Liver (tissue), 3 donors: ENCODE data around the gene MDGA2.

Experiments
- CTCF ChIP-seq: fragments of 150-350 bp; IDR thresholded peaks from 2 replicates; pipeline ENCODE4 v1.5.1; 2017; ENCODE audit warnings: improper control_type of control experiment, low read depth, low read length; ENCODE audit not compliant: missing input control
- EGR1 ChIP-seq, 2 donors: IDR thresholded peaks; 2 replicates each; pipeline ENCODE4 v1.6.1; 2016 to 2018; ENCODE audit warnings: antibody characterized with exemption in 2 of 2, low read depth in 2 of 2
- NR2F2 ChIP-seq: IDR thresholded peaks from 2 replicates; pipeline ENCODE4 v1.6.1; 2016; ENCODE audit warnings: antibody characterized with exemption
- TAF1 ChIP-seq: conservative IDR thresholded peaks from 2 replicates; pipeline ENCODE4 v1.6.1; 2016; ENCODE audit warnings: antibody characterized with exemption, mild to moderate bottlenecking
- donor health status: healthy.
- donor health status: healthy.

GRCh38 chr14:47710581-47710980, 35.2 kb upstream of the MDGA2 start:
- TF ChIP-seq CTCF (no peak), TAF1 (no peak), EGR1 (IDR thresholded peaks at IDR 0.05; ENCODE audit: low read depth in 2 of 2) (no peak), NR2F2 (no peak)
